Uterus (tissue), 4 donors: ENCODE measurements around the gene LRRC74A. TPM values are rescaled to one million over a fixed set of nuclear protein-coding genes. Genes with fewer than 3 reads are reported as not detected.

Experiments used
- DNase-seq, 2 donors: peaks; one replicate each; pipeline ENCODE4 v3.0.0-alpha.2; 2019 to 2020
- H3K27ac ChIP-seq, 2 donors: fragments of 200-600 bp; sonication (generic); 1 replicate in 1 of 2; 2 replicates in 1 of 2; pipeline ENCODE4 v1.5.1; 2016 to 2018
- H3K27me3 ChIP-seq, 2 donors: fragments of 200-600 bp; sonication (generic); one replicate each; pipeline ENCODE4 v1.5.1; 2018 to 2019; ENCODE audit warnings: control low read depth in 1 of 2
- H3K36me3 ChIP-seq, 2 donors: fragments of 200-600 bp; sonication (generic); one replicate each; pipeline ENCODE4 v1.5.1; 2019; ENCODE audit warnings: control low read depth in 1 of 2
- H3K4me1 ChIP-seq, 2 donors: fragments of 200-600 bp; sonication (generic); one replicate each; pipeline ENCODE4 v1.5.1; 2018 to 2019; ENCODE audit warnings: control low read depth in 1 of 2
- H3K4me3 ChIP-seq, 2 donors: fragments of 200-600 bp; sonication (generic); 1 replicate in 1 of 2; 2 replicates in 1 of 2; pipeline ENCODE4 v1.5.1; 2018 to 2019; ENCODE audit warnings: mild to moderate bottlenecking in 1 of 2
- H3K9me3 ChIP-seq, 2 donors: fragments of 200-600 bp; sonication (generic); one replicate each; pipeline ENCODE4 v1.5.1; 2019; ENCODE audit warnings: control low read depth in 1 of 2
- CTCF ChIP-seq, 4 experiments: fragments of 200-600 bp in 2 of 4; fragments of 450-650 bp in 2 of 4; sonication (generic) in 2 of 4; IDR thresholded peaks; one replicate each; pipeline ENCODE4 v1.5.1; 2016 to 2019; ENCODE audit warnings: antibody characterized with exemption in 4 of 4, mild to moderate bottlenecking in 2 of 4, moderate library complexity in 1 of 4
- POLR2A ChIP-seq, 2 donors: fragments of 450-650 bp; IDR thresholded peaks; one replicate each; pipeline ENCODE4 v1.6.1; 2016; ENCODE audit warnings: antibody characterized with exemption in 2 of 2, mild to moderate bottlenecking in 1 of 2, moderate library complexity in 1 of 2
- intact Hi-C: fragments of 100-400 bp; cut with DNase I; formaldehyde crosslinking; loops from one replicate; pipeline ENCODE4 v1.15.1; 2023; ENCODE audit warnings: low total_unique reads
- total RNA-seq, 4 donors: library from RNA; depleted of rRNA in 3 of 4; stranded (reverse); fragments of >200 nt in 3 of 4; gene quantifications; one replicate each; pipeline versions ENCODE4 v1.1.0 to v1.2.4, GENCODE V29; 2014 to 2023
- donor health status: DM: yes; HTN: yes; CAD: no.

The LRRC74A gene
- total RNA-seq, 4 donors from 2014 or later: not detected

GRCh38 chr14:76808011-76808410 lies 18.2 kb upstream of the LRRC74A start:
- H3K27ac ChIP-seq: no peak overlapping the region
- no peaks in the 10 kb centered on the region for H3K27me3 ChIP-seq
- no peaks in the 10 kb centered on the region for H3K36me3 ChIP-seq
- H3K9me3 ChIP-seq: no peaks in the 10 kb centered on the region
- TF ChIP-seq CTCF (IDR thresholded peaks at IDR 0.05): no peak
- TF ChIP-seq POLR2A (IDR thresholded peaks at IDR 0.05): no peak
- H3K4me3 ChIP-seq: no peak overlapping the region
- DNase-seq: no peak
- peaks cover 0 to 5% of the 10 kb centered on the region in 2 donors for H3K4me1 ChIP-seq
- intact Hi-C loops: no loop called here

- DNase-seq: no peak
Observed at GRCh38 chr14:76808990-76809389, 17.2 kb upstream of the LRRC74A start.

GRCh38 chr14:76810525-76810924 lies 15.7 kb upstream of the LRRC74A start:
- intact Hi-C loops: no loop called here
- TF ChIP-seq POLR2A (IDR thresholded peaks at IDR 0.05): no peak
- no peak for TF ChIP-seq CTCF (IDR thresholded peaks at IDR 0.05)
- Histone ChIP-seq H3K27ac (peak overlapping the region in 1 of 2 donors; percentile 81), H3K9me3 (no peaks in the 10 kb centered on the region), H3K4me3 (no peak overlapping the region), H3K36me3 (no peaks in the 10 kb centered on the region), H3K4me1 (peaks cover 0 to 5% of the 10 kb centered on the region in 2 donors), H3K27me3 (no peaks in the 10 kb centered on the region)
- DNase-seq: no peak

More at GRCh38 chr14:76808990-76809389, 17.2 kb upstream of the LRRC74A start:
- Histone ChIP-seq H3K9me3 (no peaks in the 10 kb centered on the region), H3K4me3 (no peak overlapping the region), H3K27ac (no peak overlapping the region), H3K4me1 (peaks cover 0 to 5% of the 10 kb centered on the region in 2 donors), H3K36me3 (no peaks in the 10 kb centered on the region), H3K27me3 (no peaks in the 10 kb centered on the region)
- intact Hi-C loops: no loop called here
- TF ChIP-seq POLR2A (IDR thresholded peaks at IDR 0.05) (no peak), CTCF (IDR thresholded peaks at IDR 0.05) (no peak)

- no peaks in the 10 kb centered on the region for H3K36me3 ChIP-seq
- no peaks in the 10 kb centered on the region for H3K9me3 ChIP-seq
- H3K27me3 ChIP-seq: no peaks in the 10 kb centered on the region
- TF ChIP-seq POLR2A (IDR thresholded peaks at IDR 0.05): no peak
- TF ChIP-seq CTCF (IDR thresholded peaks at IDR 0.05): peak in 3 of 4 experiments; percentile 13 to 38 (median 34)
- no peak for DNase-seq
- H3K4me1 ChIP-seq: peaks cover 0 to 5% of the 10 kb centered on the region in 2 donors
- intact Hi-C loops: no loop called here
- no peak overlapping the region for H3K4me3 ChIP-seq
- H3K27ac ChIP-seq: peak overlapping the region; percentile 81 to 83
Observed at GRCh38 chr14:76810953-76811400, 15.2 kb upstream of the LRRC74A start.

- Histone ChIP-seq H3K36me3 (no peaks in the 10 kb centered on the region), H3K27ac (peak overlapping the region; percentile 81 to 83), H3K27me3 (no peaks in the 10 kb centered on the region), H3K9me3 (no peaks in the 10 kb centered on the region), H3K4me3 (peak overlapping the region; percentile 49 to 79), H3K4me1 (peaks cover 0 to 5% of the 10 kb centered on the region in 2 donors)
- TF ChIP-seq CTCF (IDR thresholded peaks at IDR 0.05): no peak
- no peak for TF ChIP-seq POLR2A (IDR thresholded peaks at IDR 0.05)
- no peak for DNase-seq
- intact Hi-C loops: no loop called here
Observed at GRCh38 chr14:76811561-76811960, 14.6 kb upstream of the LRRC74A start.
